Glutamatergic neuron (in vitro differentiated cells): ENCODE measurements around the gene TXNDC11. TPM values are rescaled to one million over a fixed set of nuclear protein-coding genes. Genes with fewer than 3 reads are reported as not detected.

Experiments
- DNase-seq: peaks from one replicate; pipeline ENCODE4 v3.0.0; 2022
- H3K27ac Mint-ChIP-seq: one replicate; pipeline ENCODE4 v1.8.0; 2020; ENCODE audit warnings: mild to moderate bottlenecking, mixed read lengths, inconsistent platforms; ENCODE audit not compliant: unreplicated experiment
- H3K27me3 Mint-ChIP-seq: one replicate; pipeline ENCODE4 v1.8.0; 2020; ENCODE audit warnings: mild to moderate bottlenecking, moderate library complexity, mixed read lengths, inconsistent platforms; ENCODE audit not compliant: unreplicated experiment
- H3K36me3 Mint-ChIP-seq: one replicate; pipeline ENCODE4 v1.8.0; 2020; ENCODE audit warnings: mild to moderate bottlenecking, mixed read lengths, inconsistent platforms; ENCODE audit not compliant: unreplicated experiment
- H3K4me1 Mint-ChIP-seq: one replicate; pipeline ENCODE4 v1.8.0; 2020; ENCODE audit warnings: mild to moderate bottlenecking, low read depth, mixed read lengths, inconsistent platforms; ENCODE audit not compliant: unreplicated experiment
- H3K4me3 Mint-ChIP-seq: one replicate; pipeline ENCODE4 v1.8.0; 2020; ENCODE audit warnings: mild to moderate bottlenecking, mixed read lengths, inconsistent platforms; ENCODE audit not compliant: unreplicated experiment
- H3K9me3 Mint-ChIP-seq: one replicate; pipeline ENCODE4 v1.8.0; 2020; ENCODE audit warnings: mild to moderate bottlenecking, moderate library complexity, mixed read lengths, inconsistent platforms; ENCODE audit not compliant: unreplicated experiment
- total RNA-seq: library from RNA; stranded (reverse); fragmentation: NEBNext Ultra II Directional; extraction: Animal tissue kit (Norgen Biotek cat#: 25700); gene quantifications from one replicate; pipeline ENCODE4 v1.2.1, GENCODE V29; 2021; ENCODE audit not compliant: unreplicated experiment
- TF ChIP-seq, protein P1 (sequence below): fragments of 200-600 bp; sonication (generic); IDR thresholded peaks from one replicate; pipeline ENCODE4 v1.5.0; 2021; ENCODE audit not compliant: partially characterized antibody, unreplicated experiment

TXNDC11 gene
- total RNA-seq, 1 donor from 2014 or later = 18.4 TPM

DNA sequence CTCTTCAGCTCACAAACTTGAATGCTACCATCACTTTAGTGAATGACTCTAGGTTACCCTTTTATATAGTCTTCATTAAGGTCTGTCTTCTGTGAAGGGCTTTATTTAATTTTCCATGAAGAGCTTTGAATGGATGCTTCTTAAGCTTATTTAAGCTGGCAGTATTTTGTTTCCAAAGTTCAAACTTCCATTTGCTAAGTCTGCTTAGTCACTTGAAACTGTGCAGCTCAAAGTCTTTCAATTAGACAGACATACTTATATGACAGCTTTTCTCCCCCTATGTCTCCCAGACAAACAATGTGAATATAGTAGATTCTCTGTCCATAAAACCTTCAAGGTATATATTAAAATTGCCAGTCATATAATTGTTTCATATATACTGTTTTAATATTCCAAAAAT is 23.5 kb downstream of the TXNDC11 start:
- no peaks in the 10 kb centered on the region for H3K9me3 Mint-ChIP-seq
- no peak overlapping the region for H3K4me3 Mint-ChIP-seq
- H3K4me1 Mint-ChIP-seq = peaks cover 2% of the 10 kb centered on the region
- H3K27ac Mint-ChIP-seq = no peak overlapping the region
- DNase-seq = no peak
- no peaks in the 10 kb centered on the region for H3K36me3 Mint-ChIP-seq
- H3K27me3 Mint-ChIP-seq = peaks cover 4% of the 10 kb centered on the region
- TF ChIP-seq, protein P1, sequence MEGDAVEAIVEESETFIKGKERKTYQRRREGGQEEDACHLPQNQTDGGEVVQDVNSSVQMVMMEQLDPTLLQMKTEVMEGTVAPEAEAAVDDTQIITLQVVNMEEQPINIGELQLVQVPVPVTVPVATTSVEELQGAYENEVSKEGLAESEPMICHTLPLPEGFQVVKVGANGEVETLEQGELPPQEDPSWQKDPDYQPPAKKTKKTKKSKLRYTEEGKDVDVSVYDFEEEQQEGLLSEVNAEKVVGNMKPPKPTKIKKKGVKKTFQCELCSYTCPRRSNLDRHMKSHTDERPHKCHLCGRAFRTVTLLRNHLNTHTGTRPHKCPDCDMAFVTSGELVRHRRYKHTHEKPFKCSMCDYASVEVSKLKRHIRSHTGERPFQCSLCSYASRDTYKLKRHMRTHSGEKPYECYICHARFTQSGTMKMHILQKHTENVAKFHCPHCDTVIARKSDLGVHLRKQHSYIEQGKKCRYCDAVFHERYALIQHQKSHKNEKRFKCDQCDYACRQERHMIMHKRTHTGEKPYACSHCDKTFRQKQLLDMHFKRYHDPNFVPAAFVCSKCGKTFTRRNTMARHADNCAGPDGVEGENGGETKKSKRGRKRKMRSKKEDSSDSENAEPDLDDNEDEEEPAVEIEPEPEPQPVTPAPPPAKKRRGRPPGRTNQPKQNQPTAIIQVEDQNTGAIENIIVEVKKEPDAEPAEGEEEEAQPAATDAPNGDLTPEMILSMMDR = no peak

DNA sequence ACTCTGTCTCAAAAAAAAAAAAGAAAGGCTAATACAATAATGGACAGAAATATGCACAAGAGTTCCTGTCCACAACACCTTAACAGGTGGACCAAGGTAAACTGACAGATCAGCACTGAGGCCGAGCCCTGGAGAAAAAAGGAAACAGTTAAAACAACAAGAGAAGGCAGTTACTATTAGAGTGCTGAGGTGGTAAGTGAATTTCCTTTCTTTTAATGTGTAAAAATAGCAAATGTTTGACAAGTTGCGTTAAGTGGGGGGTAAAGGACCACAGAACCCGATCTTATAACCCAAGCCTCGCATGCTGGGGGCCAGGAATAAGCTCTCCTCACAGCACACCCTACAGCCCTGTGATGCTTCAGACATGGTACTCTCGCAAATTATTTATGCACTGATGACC is 24.8 kb downstream of the TXNDC11 start:
- Mint-ChIP-seq H3K9me3 (no peaks in the 10 kb centered on the region), H3K36me3 (no peaks in the 10 kb centered on the region), H3K27ac (no peak overlapping the region), H3K27me3 (peaks cover 4% of the 10 kb centered on the region), H3K4me1 (peaks cover 2% of the 10 kb centered on the region), H3K4me3 (no peak overlapping the region)
- no peak for DNase-seq
- TF ChIP-seq, protein P1 = no peak

DNA sequence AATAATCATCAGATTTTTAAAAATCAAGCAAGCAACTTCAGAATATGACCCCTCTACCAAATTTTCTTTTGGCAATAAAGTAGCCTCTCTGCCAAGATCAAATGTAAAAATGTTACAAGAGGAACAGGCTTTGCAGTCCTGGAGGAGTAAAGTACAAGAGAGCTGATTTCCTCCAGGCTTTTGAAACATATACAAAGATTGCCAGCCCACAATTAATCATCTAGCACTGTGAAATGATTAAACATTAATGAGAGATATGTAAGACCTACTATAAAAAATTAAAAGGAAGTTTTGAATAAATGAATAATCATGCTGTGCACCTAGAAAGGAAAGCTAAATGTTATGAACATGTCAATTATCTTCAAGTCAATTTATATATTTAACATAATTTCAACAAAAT is 26.3 kb downstream of the TXNDC11 start:
- no peak for DNase-seq
- TF ChIP-seq, protein P1 = no peak
- Mint-ChIP-seq H3K4me3 (no peak overlapping the region), H3K4me1 (peaks cover 2% of the 10 kb centered on the region), H3K9me3 (peaks cover 3% of the 10 kb centered on the region), H3K27me3 (peaks cover 4% of the 10 kb centered on the region), H3K36me3 (no peaks in the 10 kb centered on the region), H3K27ac (no peak overlapping the region)

DNA sequence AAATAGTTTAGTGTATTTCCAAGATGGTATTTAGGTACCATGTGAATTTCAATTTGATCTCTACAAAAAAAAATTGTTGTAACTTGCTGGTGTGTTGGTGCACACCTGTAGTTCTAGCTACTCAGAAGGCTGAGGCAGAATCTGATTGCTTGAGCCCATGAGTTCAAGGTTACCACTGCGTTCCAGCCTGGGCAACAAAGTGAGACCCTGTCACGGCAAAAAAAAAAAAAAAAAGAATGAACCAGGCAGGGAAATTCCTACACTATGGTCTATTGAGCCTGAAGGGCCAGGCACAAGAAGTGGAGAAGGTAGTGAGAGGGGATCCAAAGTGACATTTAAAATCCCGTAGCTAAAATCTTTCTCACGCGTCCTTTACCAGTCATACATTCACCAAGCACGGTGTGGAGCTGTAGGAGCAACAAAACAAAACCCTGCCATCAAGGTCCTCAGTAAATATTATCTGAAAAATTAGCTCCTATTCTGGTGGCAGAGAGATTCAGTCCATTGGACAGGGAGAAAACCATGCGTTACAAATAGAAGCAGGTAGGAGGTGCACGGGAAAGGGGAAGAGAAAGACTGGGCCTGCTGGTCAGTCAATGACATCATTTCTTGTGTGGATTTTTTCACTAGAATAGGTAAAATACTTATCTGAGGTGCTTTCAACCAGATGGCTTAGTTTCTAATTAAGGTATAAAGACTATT is 27.3 kb downstream of the TXNDC11 start:
- TF ChIP-seq, protein P1 = no peak
- H3K27ac Mint-ChIP-seq = no peak overlapping the region
- no peak for DNase-seq
- peaks cover 4% of the 10 kb centered on the region for H3K27me3 Mint-ChIP-seq
- H3K36me3 Mint-ChIP-seq = no peaks in the 10 kb centered on the region
- peaks cover 2% of the 10 kb centered on the region for H3K4me1 Mint-ChIP-seq
- H3K9me3 Mint-ChIP-seq = peaks cover 3% of the 10 kb centered on the region
- no peak overlapping the region for H3K4me3 Mint-ChIP-seq

DNA sequence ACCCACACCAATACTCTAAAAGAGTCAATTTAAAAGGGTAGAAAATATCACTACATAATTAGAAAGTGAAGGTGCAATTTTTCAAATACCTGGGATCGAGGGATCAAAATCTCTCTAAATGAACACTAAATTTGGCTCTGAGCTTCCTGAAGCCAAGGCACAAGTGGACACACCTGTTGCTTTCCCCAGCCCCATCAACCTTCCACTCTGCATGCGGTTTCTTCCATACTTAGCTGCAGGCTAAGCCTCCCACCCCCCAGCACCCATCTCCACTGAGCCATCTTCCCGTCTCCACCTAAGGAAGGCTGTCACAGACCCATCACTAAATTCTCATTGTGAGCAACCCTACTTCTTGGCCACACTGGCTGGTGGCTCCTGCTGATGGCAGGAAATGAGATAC is 30.5 kb downstream of the TXNDC11 start:
- DNase-seq = no peak
- TF ChIP-seq, protein P1 = no peak
- no peaks in the 10 kb centered on the region for H3K36me3 Mint-ChIP-seq
- H3K27ac Mint-ChIP-seq = no peak overlapping the region
- peaks cover 4% of the 10 kb centered on the region for H3K4me1 Mint-ChIP-seq
- H3K27me3 Mint-ChIP-seq = peaks cover 2% of the 10 kb centered on the region
- peaks cover 3% of the 10 kb centered on the region for H3K9me3 Mint-ChIP-seq
- no peak overlapping the region for H3K4me3 Mint-ChIP-seq
